Motor neuron (in vitro differentiated cells): ENCODE results near the gene NGDN. TPM values are rescaled to one million over a fixed set of nuclear protein-coding genes. Genes with fewer than 3 reads are reported as not detected.

Source experiments
- ATAC-seq, 8 experiments: fragments of 200-7000 bp; cut with Tn5 transposase; replicated peaks in 6 of 8; 2 replicates each; pipeline ENCODE4 v1.8.0; 2021; ENCODE audit warnings: mild to moderate bottlenecking in 8 of 8, moderate library complexity in 8 of 8
- H3K27ac ChIP-seq, 2 donors: fragments of 250-450 bp; sonication (Bioruptor Pico); 2 replicates each; pipeline ENCODE4 v1.9.0; 2021; ENCODE audit warnings: antibody characterized with exemption in 2 of 2, mild to moderate bottlenecking in 2 of 2, moderate library complexity in 1 of 2
- H3K4me1 ChIP-seq, 2 donors: fragments of 250-450 bp; sonication (Bioruptor Pico); replicated peaks in 1 of 2; 2 replicates each; pipeline ENCODE4 v1.6.1; 2021; ENCODE audit warnings: antibody characterized with exemption in 2 of 2, mild to moderate bottlenecking in 2 of 2, moderate library complexity in 1 of 2
- H3K4me3 ChIP-seq, 5 donors: fragments of 250-450 bp; sonication (Bioruptor Pico); 2 replicates each; pipeline ENCODE4 v1.9.0; 2021; ENCODE audit warnings: antibody characterized with exemption in 5 of 5, mild to moderate bottlenecking in 5 of 5, moderate library complexity in 4 of 5
- WGBS, 10 experiments: fragments of 450-650 bp; shearing (Covaris generic); methylation state at CpG; one replicate each; pipeline ENCODE4 v1.0.0; 2022; 5-methylcytosine and 5-hydroxymethylcytosine counted together
- in situ Hi-C, 9 experiments: fragments of 400-800 bp; cut with MboI; loops; one replicate each; pipeline ENCODE4 v1.15.0; 2021; ENCODE audit warnings: low sequenced_read_pairs in 9 of 9, low pct_unique_long_range_greater_than_20kb in 2 of 9; ENCODE audit not compliant: unreplicated experiment in 9 of 9
- total RNA-seq, 8 experiments: library from RNA; unstranded; fragments of 300-600 nt; gene quantifications; 2 replicates each; pipeline versions ENCODE4 v1.2.3 to v1.2.4, GENCODE V29; 2022

Gene NGDN
- total RNA-seq, 8 experiments from 2014 or later, result 38.1 to 67.6 (median 56.4) TPM

GRCh38 chr14:23434488-23435222 lies 34.8 kb upstream of the NGDN start:
- no peak overlapping the region for H3K27ac ChIP-seq
- H3K4me1 ChIP-seq, result peaks cover 36 to 46% of the 10 kb centered on the region in 2 donors
- no peak for ATAC-seq
- in situ Hi-C loops, result no loop called here
- 0 to 89% (median 74%) methylated on average over 1 to 8 of the region's 8 CpGs; no CpG with 5 or more reads in 1 of the 10 experiments for WGBS, 10 experiments
- H3K4me3 ChIP-seq, result no peak overlapping the region

- 60% methylated on average over 1 of the region's 10 CpGs; no CpG with 5 or more reads in 9 of the 10 experiments for WGBS, 10 experiments
- peaks cover 31 to 39% of the 10 kb centered on the region in 2 donors for H3K4me1 ChIP-seq
Measured at GRCh38 chr14:23435543-23436326, 33.8 kb upstream of the NGDN start, which contains the start of gene MYH7. TSS of gene MYH7 (minus strand) at chr14:23435660. CDS start at chr14:23433732, 1,928 bp downstream.

GRCh38 chr14:23436327-23437132 lies 33.0 kb upstream of the NGDN start:
- peaks cover 28 to 36% of the 10 kb centered on the region in 2 donors for H3K4me1 ChIP-seq
- 16 to 93% (median 87%) methylated on average over 1 to 5 of the region's 15 CpGs; no CpG with 5 or more reads in 5 of the 10 experiments for WGBS, 10 experiments

More at GRCh38 chr14:23435543-23436326, 33.8 kb upstream of the NGDN start, which contains the start of gene MYH7:
- in situ Hi-C loops, result no loop called here
- Histone ChIP-seq H3K4me3 (no peak within 1 kb of the TSS), H3K27ac (peak within 1 kb of the TSS in 1 of 2 donors; percentile 51)
- ATAC-seq, result peak in 1 of 8 experiments; percentile 4

GRCh38 chr14:23437133-23438100 lies 32.1 kb upstream of the NGDN start:
- Histone ChIP-seq H3K4me1 (peaks cover 28 to 36% of the 10 kb centered on the region in 2 donors), H3K4me3 (no peak overlapping the region), H3K27ac (peak overlapping the region in 1 of 2 donors; percentile 51)
- peak in 4 of 8 experiments; percentile 54 to 64 (median 60) for ATAC-seq
- in situ Hi-C loops, result no loop called here
- WGBS, 10 experiments, result 23 to 100% (median 69%) methylated on average over 1 to 4 of the region's 8 CpGs; no CpG with 5 or more reads in 2 of the 10 experiments

More at GRCh38 chr14:23436327-23437132, 33.0 kb upstream of the NGDN start:
- in situ Hi-C loops, result no loop called here
- Histone ChIP-seq H3K4me3 (no peak overlapping the region), H3K27ac (peak overlapping the region in 1 of 2 donors; percentile 51)
- peak in 5 of 8 experiments; percentile 85 to 95 (median 91) for ATAC-seq

GRCh38 chr14:23438101-23438971 lies 31.2 kb upstream of the NGDN start:
- in situ Hi-C loops, result no loop called here
- H3K4me1 ChIP-seq, result peaks cover 28 to 41% of the 10 kb centered on the region in 2 donors
- ATAC-seq, result peak in 1 of 8 experiments; percentile 12
- H3K4me3 ChIP-seq, result no peak overlapping the region
- WGBS, 10 experiments, result 0 to 73% (median 54%) methylated on average over 1 to 8 of the region's 15 CpGs; no CpG with 5 or more reads in 1 of the 10 experiments
- H3K27ac ChIP-seq, result peak overlapping the region in 1 of 2 donors; percentile 44

- no peak for ATAC-seq
- Histone ChIP-seq H3K27ac (no peak overlapping the region), H3K4me3 (no peak overlapping the region), H3K4me1 (peaks cover 28 to 41% of the 10 kb centered on the region in 2 donors)
- 30 to 100% (median 100%) methylated on average over 1 to 2 of the region's 6 CpGs; no CpG with 5 or more reads in 2 of the 10 experiments for WGBS, 10 experiments
- in situ Hi-C loops, result no loop called here
Measured at GRCh38 chr14:23439107-23439835, 30.2 kb upstream of the NGDN start.

GRCh38 chr14:23441076-23441475 lies 28.4 kb upstream of the NGDN start:
- peak in 2 of 8 experiments; percentile 67 to 79 for ATAC-seq

GRCh38 chr14:23442721-23443356 lies 26.7 kb upstream of the NGDN start:
- in situ Hi-C loops, result no loop called here
- Histone ChIP-seq H3K4me3 (no peak overlapping the region), H3K4me1 (peaks cover 5 to 18% of the 10 kb centered on the region in 2 donors), H3K27ac (no peak overlapping the region)
- 19 to 100% (median 80%) methylated on average over 1 to 5 of the region's 9 CpGs; no CpG with 5 or more reads in 3 of the 10 experiments for WGBS, 10 experiments
- peak in 2 of 8 experiments; percentile 29 to 37 for ATAC-seq

More at GRCh38 chr14:23441076-23441475, 28.4 kb upstream of the NGDN start:
- WGBS, 10 experiments, result 0 to 88% (median 70%) methylated on average over 1 of the region's 1 CpG; no CpG with 5 or more reads in 4 of the 10 experiments
- Histone ChIP-seq H3K27ac (no peak overlapping the region), H3K4me3 (no peak overlapping the region), H3K4me1 (peaks cover 19 to 32% of the 10 kb centered on the region in 2 donors)
- in situ Hi-C loops, result no loop called here

- no peak for ATAC-seq
- Histone ChIP-seq H3K4me1 (peaks cover 2 to 12% of the 10 kb centered on the region in 2 donors), H3K4me3 (no peak overlapping the region), H3K27ac (no peak overlapping the region)
- WGBS, 10 experiments, result 0 to 95% (median 76%) methylated on average over 1 to 7 of the region's 11 CpGs; no CpG with 5 or more reads in 1 of the 10 experiments
- in situ Hi-C loops, result no loop called here
Measured at GRCh38 chr14:23443411-23443812, 26.1 kb upstream of the NGDN start.

GRCh38 chr14:23443881-23444280 lies 25.6 kb upstream of the NGDN start:
- Histone ChIP-seq H3K4me3 (no peak overlapping the region), H3K27ac (no peak overlapping the region), H3K4me1 (peaks cover 0 to 8% of the 10 kb centered on the region in 2 donors)
- WGBS, 10 experiments, result 28 to 100% (median 86%) methylated on average over 2 to 5 of the region's 6 CpGs; no CpG with 5 or more reads in 2 of the 10 experiments
- in situ Hi-C loops, result no loop called here
- no peak for ATAC-seq
